ENCODE measurements around the gene RRN3.

DNA sequence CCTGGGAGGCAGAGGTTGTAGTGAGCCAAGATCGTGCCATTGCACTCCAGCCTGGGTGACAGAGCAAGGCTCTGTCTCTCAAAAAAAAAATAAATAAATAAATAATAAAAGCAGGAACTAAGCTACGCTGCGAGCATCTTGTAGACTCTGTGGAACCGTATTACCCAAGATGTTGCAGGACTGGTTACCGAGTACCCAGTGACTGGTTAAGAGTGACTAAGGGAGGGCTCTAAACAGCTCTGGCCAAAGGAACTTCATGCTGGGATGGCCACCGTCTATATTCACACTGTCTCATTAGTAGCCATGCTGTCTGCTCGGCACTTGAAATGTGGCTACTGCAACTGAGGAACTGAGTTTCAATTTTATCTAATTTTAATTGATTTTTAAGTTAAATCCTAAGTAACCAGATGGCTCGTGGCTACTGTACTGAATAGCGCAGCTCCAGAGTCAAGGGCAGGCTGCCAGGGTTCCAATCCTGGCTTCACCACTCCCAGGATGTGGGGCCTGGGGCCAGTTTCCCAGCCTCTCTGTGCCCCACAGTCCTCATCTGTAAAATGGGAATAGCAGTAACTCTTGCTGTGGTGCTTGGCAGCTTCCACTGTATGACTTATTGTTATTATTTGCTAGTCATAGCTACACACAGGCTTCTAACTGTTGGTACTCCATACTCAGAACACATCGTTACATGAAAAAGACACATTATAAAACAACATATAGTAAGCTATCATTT is 41.2 kb downstream of the RRN3 start:
- TF ChIP-seq POLR2A (IDR thresholded peaks at IDR 0.05; ENCODE audit: low read depth, low read length) (no peak), POLR2AphosphoS5 (IDR thresholded peaks at IDR 0.05; ENCODE audit: low read depth, low read length) (no peak), SPI1 (IDR thresholded peaks at IDR 0.05; ENCODE audit: low read depth, low read length) (no peak), POU2F2 (IDR thresholded peaks at IDR 0.05; ENCODE audit: low read depth, low read length) (no peak), TAF1 (IDR thresholded peaks at IDR 0.05; ENCODE audit: low read depth, low read length) (no peak)

All from GM12891 (cell line).